ENCODE measurements around the gene CADM1. TPM values are rescaled to one million over a fixed set of nuclear protein-coding genes. Genes with fewer than 3 reads are reported as not detected.

CADM1 gene
- total RNA-seq, 2 donors from 2014 or later = 1.4 to 6.1 TPM

DNA sequence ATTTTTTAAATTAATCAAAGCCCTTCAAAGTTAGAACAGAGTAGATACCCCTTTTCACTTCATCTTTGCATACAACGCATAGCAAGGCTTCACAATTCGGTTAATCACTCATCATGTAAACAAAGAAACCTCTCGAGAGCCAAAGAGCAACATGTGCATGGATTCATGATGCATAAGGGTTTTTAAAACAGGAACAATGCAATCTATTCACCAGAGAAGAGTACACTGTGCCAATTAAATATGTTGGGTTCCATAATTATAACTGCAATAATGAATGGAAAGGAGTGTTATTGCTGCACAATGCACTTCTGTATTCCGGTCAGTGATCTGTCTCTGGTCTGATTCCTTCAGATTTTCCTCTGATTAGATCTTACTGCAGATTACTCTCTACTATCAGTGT lies 45.3 kb downstream of the CADM1 start:
- H3K4me3 ChIP-seq = no peak overlapping the region
- TF ChIP-seq, protein P1, sequence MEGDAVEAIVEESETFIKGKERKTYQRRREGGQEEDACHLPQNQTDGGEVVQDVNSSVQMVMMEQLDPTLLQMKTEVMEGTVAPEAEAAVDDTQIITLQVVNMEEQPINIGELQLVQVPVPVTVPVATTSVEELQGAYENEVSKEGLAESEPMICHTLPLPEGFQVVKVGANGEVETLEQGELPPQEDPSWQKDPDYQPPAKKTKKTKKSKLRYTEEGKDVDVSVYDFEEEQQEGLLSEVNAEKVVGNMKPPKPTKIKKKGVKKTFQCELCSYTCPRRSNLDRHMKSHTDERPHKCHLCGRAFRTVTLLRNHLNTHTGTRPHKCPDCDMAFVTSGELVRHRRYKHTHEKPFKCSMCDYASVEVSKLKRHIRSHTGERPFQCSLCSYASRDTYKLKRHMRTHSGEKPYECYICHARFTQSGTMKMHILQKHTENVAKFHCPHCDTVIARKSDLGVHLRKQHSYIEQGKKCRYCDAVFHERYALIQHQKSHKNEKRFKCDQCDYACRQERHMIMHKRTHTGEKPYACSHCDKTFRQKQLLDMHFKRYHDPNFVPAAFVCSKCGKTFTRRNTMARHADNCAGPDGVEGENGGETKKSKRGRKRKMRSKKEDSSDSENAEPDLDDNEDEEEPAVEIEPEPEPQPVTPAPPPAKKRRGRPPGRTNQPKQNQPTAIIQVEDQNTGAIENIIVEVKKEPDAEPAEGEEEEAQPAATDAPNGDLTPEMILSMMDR (IDR thresholded peaks at IDR 0.05) = no peak
- DNase-seq (ENCODE audit: low spot score) (no peak), ATAC-seq (ENCODE audit: insufficient number of reproducible peaks, low FRiP score, low read depth) (no peak)
- no peak overlapping the region for H3K27ac ChIP-seq
- no peaks in the 10 kb centered on the region for H3K36me3 ChIP-seq
- H3K4me1 ChIP-seq (ENCODE audit: control insufficient read depth in 1 of 2, low read depth in 2 of 2) = no peaks in the 10 kb centered on the region
- H3K27me3 ChIP-seq (replicated peaks; ENCODE audit: insufficient read depth) = no peaks in the 10 kb centered on the region
- no peaks in the 10 kb centered on the region for H3K9me3 ChIP-seq

DNA sequence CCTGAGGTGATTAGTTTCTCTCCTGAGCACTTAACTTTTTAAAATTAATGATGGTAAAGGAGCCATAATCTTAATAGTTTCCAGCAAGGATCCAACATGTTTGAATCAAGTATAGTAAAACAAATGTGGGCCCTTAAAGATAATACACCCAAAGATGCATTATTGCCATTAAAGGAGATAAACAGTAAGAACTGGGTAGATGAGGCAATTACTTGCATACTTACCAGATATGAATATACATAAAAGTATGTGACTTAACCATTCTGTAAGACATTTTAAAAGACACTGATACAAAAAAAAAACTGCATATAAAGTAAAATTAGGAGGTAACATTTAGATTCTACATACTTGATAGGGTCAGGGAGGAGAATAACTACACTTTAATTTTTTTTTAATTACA lies 48.2 kb downstream of the CADM1 start:
- DNase-seq (ENCODE audit: low spot score) (no peak), ATAC-seq (ENCODE audit: insufficient number of reproducible peaks, low FRiP score, low read depth) (no peak)
- Histone ChIP-seq H3K36me3 (no peaks in the 10 kb centered on the region), H3K4me3 (no peak overlapping the region), H3K27ac (no peak overlapping the region), H3K9me3 (no peaks in the 10 kb centered on the region), H3K27me3 (replicated peaks; ENCODE audit: insufficient read depth) (no peaks in the 10 kb centered on the region), H3K4me1 (ENCODE audit: control insufficient read depth in 1 of 2, low read depth in 2 of 2) (no peaks in the 10 kb centered on the region)
- TF ChIP-seq, protein P1 (IDR thresholded peaks at IDR 0.05) = no peak

DNA sequence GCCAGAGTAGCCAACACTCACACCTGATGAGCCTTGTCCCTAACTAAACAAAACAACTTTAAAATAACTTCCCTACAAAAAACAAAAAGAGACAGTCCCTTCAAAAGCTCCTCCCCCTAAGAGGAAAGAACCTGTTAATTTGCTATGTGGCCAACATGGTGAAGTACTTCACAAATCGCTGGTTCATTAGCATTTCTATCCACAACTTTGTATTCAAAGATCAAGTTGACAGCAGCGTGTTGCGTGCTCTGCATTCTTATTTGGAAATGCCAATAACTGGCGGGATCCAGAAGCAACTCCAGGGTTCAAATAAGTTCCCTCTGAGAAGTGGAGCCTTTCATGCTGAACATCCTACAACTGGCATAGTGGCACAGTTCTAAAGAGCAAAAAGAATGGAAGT lies 48.6 kb downstream of the CADM1 start:
- H3K4me1 ChIP-seq (ENCODE audit: control insufficient read depth in 1 of 2, low read depth in 2 of 2) = no peaks in the 10 kb centered on the region
- no peak overlapping the region for H3K4me3 ChIP-seq
- DNase-seq (ENCODE audit: low spot score) (no peak), ATAC-seq (ENCODE audit: insufficient number of reproducible peaks, low FRiP score, low read depth) (no peak)
- no peaks in the 10 kb centered on the region for H3K27me3 ChIP-seq (replicated peaks; ENCODE audit: insufficient read depth)
- no peaks in the 10 kb centered on the region for H3K9me3 ChIP-seq
- TF ChIP-seq, protein P1 (IDR thresholded peaks at IDR 0.05) = no peak
- H3K36me3 ChIP-seq = no peaks in the 10 kb centered on the region
- no peak overlapping the region for H3K27ac ChIP-seq

DNA sequence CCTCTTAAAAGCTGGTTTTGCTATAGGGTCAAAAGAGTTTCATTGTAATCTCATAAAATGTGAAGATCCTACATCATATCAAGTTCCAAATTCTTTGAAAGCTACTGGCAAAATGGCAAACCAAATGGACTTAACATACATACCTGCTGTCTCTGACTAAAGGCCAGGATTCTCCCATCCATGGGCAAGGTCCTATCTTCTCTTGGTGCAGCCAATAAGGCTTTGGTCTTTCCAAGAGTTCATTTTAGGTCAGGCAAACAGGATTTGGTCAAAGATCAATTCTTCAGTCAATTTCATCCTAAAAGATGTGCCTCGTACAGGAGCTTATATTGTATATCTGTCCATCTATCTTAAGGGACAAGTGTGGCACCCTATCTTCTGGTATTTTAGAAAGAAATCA lies 49.7 kb downstream of the CADM1 start:
- H3K4me1 ChIP-seq (ENCODE audit: control insufficient read depth in 1 of 2, low read depth in 2 of 2) = no peaks in the 10 kb centered on the region
- DNase-seq (ENCODE audit: low spot score) (no peak), ATAC-seq (ENCODE audit: insufficient number of reproducible peaks, low FRiP score, low read depth) (no peak)
- H3K36me3 ChIP-seq = no peaks in the 10 kb centered on the region
- no peaks in the 10 kb centered on the region for H3K27me3 ChIP-seq (replicated peaks; ENCODE audit: insufficient read depth)
- H3K9me3 ChIP-seq = no peaks in the 10 kb centered on the region
- H3K4me3 ChIP-seq = no peak overlapping the region
- TF ChIP-seq, protein P1 (IDR thresholded peaks at IDR 0.05) = no peak
- H3K27ac ChIP-seq = no peak overlapping the region

DNA sequence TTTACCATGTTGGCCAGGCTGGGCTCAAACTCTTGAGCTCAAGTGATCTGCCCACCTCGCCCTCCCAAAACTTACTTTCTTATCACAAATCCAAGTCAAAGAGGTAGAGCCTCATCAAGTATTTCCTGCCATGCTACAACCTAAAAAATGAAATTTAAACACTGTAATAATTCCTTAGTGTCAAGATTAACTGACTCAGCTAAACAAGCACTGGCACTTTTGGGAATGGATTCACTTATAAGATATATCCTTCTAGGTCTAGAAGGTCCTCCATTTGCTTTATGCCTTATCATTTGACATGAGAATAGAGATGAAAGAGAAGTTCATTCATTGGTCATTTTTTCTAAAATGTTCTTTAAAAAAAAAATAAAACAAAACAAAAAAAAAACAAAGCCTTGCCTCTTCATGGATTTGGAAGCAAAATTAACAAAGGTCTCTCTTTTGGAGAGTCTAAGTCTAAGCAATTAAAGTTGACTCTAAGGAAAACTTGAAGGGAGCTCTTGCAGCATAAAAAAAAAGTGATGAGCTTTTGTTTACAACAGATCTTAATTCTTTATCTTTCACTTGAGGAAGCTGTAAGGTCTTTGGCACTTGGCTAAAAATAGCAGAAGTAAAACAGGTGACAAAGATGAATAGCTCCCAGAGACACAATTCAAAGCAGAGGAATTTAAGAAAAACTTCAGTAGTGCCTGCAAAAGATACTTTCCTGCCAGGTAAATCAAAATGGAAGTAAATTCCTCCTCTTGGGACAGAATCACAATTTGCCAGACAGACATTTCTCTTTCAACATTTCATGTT lies 50.3 kb downstream of the CADM1 start:
- no peak overlapping the region for H3K27ac ChIP-seq
- H3K4me3 ChIP-seq = no peak overlapping the region
- no peak for ATAC-seq (ENCODE audit: insufficient number of reproducible peaks, low FRiP score, low read depth)

More for the DNA sequence above, 50.3 kb downstream of the CADM1 start:
- no peaks in the 10 kb centered on the region for H3K9me3 ChIP-seq
- TF ChIP-seq, protein P1 (IDR thresholded peaks at IDR 0.05) = no peak
- DNase-seq (ENCODE audit: low spot score) = no peak
- no peaks in the 10 kb centered on the region for H3K4me1 ChIP-seq (ENCODE audit: control insufficient read depth in 1 of 2, low read depth in 2 of 2)
- H3K36me3 ChIP-seq = no peaks in the 10 kb centered on the region
- H3K27me3 ChIP-seq (replicated peaks; ENCODE audit: insufficient read depth) = no peaks in the 10 kb centered on the region
